Neural crest cell (in vitro differentiated cells): Measurements from ENCODE around the gene KIAA1217. TPM values are rescaled to one million over a fixed set of nuclear protein-coding genes. Genes with fewer than 3 reads are reported as not detected.

Experiments
- DNase-seq: peaks from one replicate; pipeline ENCODE4 v3.0.0; 2021; ENCODE audit warnings: low read depth, mixed read lengths, low spot score
- H3K27ac Mint-ChIP-seq: one replicate; pipeline ENCODE4 v1.8.0; 2021; ENCODE audit warnings: mild to moderate bottlenecking, mixed read lengths; ENCODE audit not compliant: unreplicated experiment
- H3K27me3 Mint-ChIP-seq: 2 replicates; pipeline ENCODE4 v1.8.0; 2021; ENCODE audit warnings: low read depth, mild to moderate bottlenecking, mixed read lengths
- H3K36me3 Mint-ChIP-seq: 2 replicates; pipeline ENCODE4 v1.8.0; 2021; ENCODE audit warnings: low read depth, mild to moderate bottlenecking, mixed read lengths
- H3K4me1 Mint-ChIP-seq: 2 replicates; pipeline ENCODE4 v1.8.0; 2021; ENCODE audit warnings: mixed read lengths
- H3K4me3 Mint-ChIP-seq: one replicate; pipeline ENCODE4 v1.8.0; 2021; ENCODE audit warnings: mild to moderate bottlenecking, mixed read lengths
- H3K9me3 Mint-ChIP-seq: 2 replicates; pipeline ENCODE4 v1.8.0; 2021; ENCODE audit warnings: mixed read lengths
- total RNA-seq: library from RNA; stranded (reverse); gene quantifications from 2 replicates; pipeline ENCODE4 v1.2.1, GENCODE V29; 2021
- TF ChIP-seq, protein P1 (sequence below): fragments of 200-600 bp; sonication (generic); conservative IDR thresholded peaks from 2 replicates; pipeline ENCODE4 v1.5.0; 2021; ENCODE audit warnings: antibody characterized with exemption, mild to moderate bottlenecking

The KIAA1217 gene
- total RNA-seq, 1 donor from 2014 or later = 10.5 TPM

DNA sequence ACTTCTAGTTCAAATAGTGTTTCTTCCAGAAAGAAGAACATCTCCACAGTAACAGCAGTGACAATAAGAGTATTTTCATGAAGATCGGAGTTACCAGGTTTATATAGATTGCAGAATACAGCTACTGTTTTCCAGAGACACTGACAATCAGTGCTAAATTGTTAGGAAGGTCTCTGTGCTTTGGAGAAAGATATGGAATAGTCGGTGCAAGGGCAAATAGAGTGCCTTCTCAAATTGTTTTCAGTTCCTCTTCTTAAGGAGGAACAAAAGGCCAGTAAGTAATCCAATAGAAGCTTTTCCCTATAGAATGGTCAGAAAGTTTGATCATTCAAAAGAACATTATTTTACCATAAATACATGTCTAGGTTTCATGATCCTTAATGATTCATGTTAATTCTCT is 2.6 kb upstream of the KIAA1217 start:
- no peak for DNase-seq
- no peaks in the 10 kb centered on the region for H3K27me3 Mint-ChIP-seq
- no peak overlapping the region for H3K4me3 Mint-ChIP-seq
- peaks cover 43% of the 10 kb centered on the region for H3K4me1 Mint-ChIP-seq
- H3K36me3 Mint-ChIP-seq = no peaks in the 10 kb centered on the region
- TF ChIP-seq, protein P1, sequence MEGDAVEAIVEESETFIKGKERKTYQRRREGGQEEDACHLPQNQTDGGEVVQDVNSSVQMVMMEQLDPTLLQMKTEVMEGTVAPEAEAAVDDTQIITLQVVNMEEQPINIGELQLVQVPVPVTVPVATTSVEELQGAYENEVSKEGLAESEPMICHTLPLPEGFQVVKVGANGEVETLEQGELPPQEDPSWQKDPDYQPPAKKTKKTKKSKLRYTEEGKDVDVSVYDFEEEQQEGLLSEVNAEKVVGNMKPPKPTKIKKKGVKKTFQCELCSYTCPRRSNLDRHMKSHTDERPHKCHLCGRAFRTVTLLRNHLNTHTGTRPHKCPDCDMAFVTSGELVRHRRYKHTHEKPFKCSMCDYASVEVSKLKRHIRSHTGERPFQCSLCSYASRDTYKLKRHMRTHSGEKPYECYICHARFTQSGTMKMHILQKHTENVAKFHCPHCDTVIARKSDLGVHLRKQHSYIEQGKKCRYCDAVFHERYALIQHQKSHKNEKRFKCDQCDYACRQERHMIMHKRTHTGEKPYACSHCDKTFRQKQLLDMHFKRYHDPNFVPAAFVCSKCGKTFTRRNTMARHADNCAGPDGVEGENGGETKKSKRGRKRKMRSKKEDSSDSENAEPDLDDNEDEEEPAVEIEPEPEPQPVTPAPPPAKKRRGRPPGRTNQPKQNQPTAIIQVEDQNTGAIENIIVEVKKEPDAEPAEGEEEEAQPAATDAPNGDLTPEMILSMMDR = no peak
- no peaks in the 10 kb centered on the region for H3K9me3 Mint-ChIP-seq
- no peak overlapping the region for H3K27ac Mint-ChIP-seq

DNA sequence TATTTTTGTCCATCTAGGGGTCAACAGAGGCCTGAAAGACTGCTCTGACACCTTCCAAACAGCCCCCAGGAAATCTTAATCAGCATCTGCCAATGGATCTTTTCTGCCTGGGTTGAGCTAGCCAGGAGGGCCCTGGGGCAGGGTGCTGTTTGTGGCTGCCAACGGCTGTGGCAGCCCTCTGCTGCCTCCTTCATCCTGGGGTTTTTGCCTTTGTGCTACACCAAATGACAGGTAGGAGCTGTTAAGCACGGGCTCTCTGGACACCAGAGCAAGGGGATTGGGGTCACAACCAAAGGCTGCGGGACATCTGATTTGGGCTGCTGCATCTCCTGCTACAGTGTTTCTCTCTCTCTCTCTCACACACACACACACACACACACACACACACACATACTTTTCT is 2.0 kb upstream of the KIAA1217 start:
- Mint-ChIP-seq H3K4me3 (no peak overlapping the region), H3K27me3 (no peaks in the 10 kb centered on the region), H3K27ac (no peak overlapping the region), H3K9me3 (no peaks in the 10 kb centered on the region), H3K36me3 (no peaks in the 10 kb centered on the region), H3K4me1 (peaks cover 44% of the 10 kb centered on the region)
- TF ChIP-seq, protein P1 = no peak
- no peak for DNase-seq

DNA sequence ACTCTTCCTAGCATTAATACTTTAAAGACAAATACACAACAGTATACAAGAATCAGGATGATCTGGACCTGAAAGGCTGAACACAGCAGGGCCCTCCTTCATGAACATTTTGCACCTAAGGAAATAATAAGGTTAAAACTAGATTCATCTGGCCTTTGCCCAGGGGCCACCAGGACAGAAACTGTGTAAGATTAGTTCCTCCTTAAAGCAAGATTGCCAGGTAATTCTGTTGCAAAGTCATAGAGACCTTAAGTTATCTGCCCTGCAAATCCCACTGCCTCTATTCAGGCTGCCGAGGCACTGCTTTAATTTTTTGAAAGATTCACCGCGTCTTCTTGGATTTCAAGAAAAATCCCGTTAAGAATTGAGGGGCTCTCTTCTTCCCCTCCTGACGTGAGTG is 1.6 kb upstream of the KIAA1217 start:
- Mint-ChIP-seq H3K36me3 (no peaks in the 10 kb centered on the region), H3K4me3 (peak overlapping the region; percentile 9), H3K27ac (no peak overlapping the region), H3K9me3 (no peaks in the 10 kb centered on the region), H3K4me1 (peaks cover 48% of the 10 kb centered on the region), H3K27me3 (no peaks in the 10 kb centered on the region)
- TF ChIP-seq, protein P1 = no peak
- no peak for DNase-seq

DNA sequence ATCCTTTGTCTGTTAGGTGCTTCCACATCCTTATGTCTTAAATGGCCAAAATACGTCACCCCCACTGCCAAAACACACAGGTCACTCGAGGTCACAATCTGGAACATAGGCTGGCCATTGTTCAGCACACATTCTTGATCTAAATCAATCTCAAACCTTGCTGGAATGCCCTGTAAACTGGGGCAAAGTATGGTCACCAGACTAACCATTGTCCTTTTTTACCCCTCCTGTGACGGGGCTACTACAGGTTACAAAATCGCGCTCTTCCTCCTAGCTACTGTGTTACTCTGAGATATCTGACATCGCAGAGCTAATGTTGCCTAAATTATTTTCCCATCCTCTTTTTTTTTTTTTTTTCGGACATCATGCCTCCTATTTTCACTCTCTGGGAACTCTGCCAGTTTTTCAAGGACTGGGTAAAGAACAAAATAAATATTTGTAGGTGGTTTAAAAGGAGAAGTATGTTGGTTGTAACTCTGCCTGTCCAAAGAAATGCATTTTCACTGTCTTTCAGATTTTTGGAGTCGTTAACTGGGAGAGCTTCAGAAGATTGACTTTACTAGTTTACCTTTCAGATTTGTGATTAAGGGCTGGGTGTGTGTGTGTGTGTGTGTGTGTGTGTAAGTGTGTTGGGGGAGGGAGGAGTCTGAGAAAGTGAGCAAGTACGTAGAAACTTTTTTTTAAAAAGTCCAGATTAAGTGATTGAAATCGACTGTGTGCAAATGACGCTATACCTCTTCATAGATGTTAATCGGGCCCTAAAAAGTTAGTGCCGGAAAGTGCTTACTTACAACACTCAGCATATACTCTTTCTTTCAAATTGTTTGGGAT is 942 bp upstream of the KIAA1217 start:
- no peaks in the 10 kb centered on the region for H3K36me3 Mint-ChIP-seq
- H3K27me3 Mint-ChIP-seq = no peaks in the 10 kb centered on the region
- peak overlapping the region; percentile 91 for H3K4me3 Mint-ChIP-seq
- DNase-seq = no peak
- H3K9me3 Mint-ChIP-seq = no peaks in the 10 kb centered on the region
- TF ChIP-seq, protein P1 = no peak
- H3K27ac Mint-ChIP-seq = peak overlapping the region; percentile 98
- H3K4me1 Mint-ChIP-seq = peaks cover 49% of the 10 kb centered on the region

DNA sequence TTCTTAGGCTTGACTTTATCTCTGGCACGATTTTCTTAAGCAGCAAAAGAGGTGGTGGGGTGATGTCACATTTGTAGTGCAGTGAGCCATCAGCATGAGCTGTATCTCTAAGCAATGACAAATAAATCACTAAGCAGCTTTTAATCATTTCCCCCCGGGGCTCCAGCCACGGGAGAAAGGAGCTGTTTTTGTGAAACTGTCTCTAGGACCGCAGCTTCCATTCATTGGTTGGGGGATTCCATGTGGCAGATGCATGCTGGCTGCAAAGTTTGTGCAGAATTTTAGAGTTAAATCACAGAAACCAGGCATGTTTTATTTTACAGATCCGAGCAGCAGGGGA is 464 bp downstream of the KIAA1217 start:
- H3K4me1 Mint-ChIP-seq = peaks cover 58% of the 10 kb centered on the region
- no peaks in the 10 kb centered on the region for H3K9me3 Mint-ChIP-seq

More for the DNA sequence above, 464 bp downstream of the KIAA1217 start:
- peak overlapping the region; percentile 98 for H3K27ac Mint-ChIP-seq
- TF ChIP-seq, protein P1 = no peak
- peak overlapping the region; percentile 91 for H3K4me3 Mint-ChIP-seq
- no peak for DNase-seq
- H3K27me3 Mint-ChIP-seq = no peaks in the 10 kb centered on the region
- H3K36me3 Mint-ChIP-seq = no peaks in the 10 kb centered on the region
